Activated naive CD8-positive, alpha-beta T cell treated with anti-CD3 and anti-CD28 coated beads, Interleukin-2, amount 50 U/mL, for 16 hours (primary cell): ENCODE measurements around the gene PRKN.

Source experiments
- DNase-seq: peaks from one replicate; pipeline ENCODE4 v3.0.0-alpha.2; 2020; ENCODE audit warnings: low read depth, low spot score

Gene PRKN

GRCh38 chr6:161458201-161458951 is 1269.2 kb downstream of the PRKN start:
- no peak for DNase-seq

DNA sequence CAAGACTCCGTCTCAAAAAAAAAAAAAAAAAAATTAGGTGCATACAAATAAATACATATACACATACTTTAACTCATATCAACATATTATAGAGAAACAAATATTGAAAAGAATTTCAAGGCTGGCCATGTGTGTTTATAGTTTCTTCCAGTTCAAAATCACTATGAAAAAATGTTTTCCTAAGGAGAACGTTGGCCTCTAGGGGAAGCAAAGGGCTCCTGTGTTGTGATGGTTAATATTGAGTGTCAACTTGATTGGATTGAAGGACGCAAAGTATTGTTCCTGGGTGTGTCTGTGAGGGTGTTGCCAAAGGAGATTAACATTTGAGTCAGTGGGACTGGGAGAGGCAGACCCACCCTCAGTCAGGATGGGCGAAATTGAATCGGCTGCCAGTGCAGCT is 1271.7 kb downstream of the PRKN start:
- no peak for DNase-seq

- DNase-seq = no peak
These were observed 1274.0 kb downstream of the PRKN start for GRCh38 chr6:161453558-161453957.

- DNase-seq = no peak
These were observed 1275.3 kb downstream of the PRKN start for GRCh38 chr6:161452241-161452640.

DNA sequence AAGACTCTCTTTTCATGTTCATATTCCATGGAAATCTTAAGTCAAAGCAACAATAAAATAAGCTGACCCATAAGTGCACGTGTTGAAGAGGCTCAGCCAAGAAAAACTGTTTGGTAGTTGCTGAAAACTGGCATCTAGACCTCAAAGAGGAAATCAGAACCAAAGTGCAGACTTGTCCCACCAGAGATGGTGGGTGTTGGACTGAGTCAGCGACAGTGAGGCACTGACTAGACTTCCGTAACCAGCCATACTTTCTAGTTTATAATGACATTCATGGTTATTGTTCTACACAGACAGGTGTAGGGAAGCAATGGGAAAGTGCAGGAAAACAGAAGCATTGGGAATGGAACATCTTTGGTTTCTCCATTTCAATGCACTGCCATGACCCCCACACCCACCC is 1278.0 kb downstream of the PRKN start:
- no peak for DNase-seq

GRCh38 chr6:161446949-161447348 is 1280.6 kb downstream of the PRKN start:
- no peak for DNase-seq

DNA sequence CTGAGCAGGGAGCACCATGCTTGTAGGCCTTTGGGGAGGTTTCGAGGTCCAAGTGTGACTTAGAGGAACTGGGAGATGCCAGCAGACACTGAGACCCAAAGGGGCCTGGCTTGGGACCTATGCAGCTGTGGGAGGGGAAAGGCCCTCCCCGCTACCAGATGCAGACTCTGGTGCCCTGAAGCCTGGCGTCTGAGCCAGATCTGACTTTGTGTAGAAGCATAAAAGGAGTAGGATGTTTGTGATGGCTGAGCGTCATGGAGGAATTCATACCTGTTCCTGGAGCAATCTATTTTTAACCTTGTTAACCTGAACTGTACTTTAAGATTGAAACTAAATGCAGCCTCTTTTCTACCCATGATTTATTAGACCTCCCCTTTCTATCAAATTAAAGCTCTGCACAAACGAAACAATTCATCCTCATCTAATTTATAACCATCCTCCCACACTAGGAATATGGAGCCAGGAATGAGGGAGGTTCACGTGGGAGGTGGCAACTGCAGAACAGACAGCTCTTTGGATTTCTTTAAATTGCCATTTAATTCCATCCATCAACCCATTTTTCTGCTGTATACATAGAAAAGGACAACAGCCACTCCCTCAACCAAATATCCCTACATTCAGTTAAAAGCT is 1281.2 kb downstream of the PRKN start:
- DNase-seq = no peak

GRCh38 chr6:161445021-161445799 is 1282.4 kb downstream of the PRKN start:
- DNase-seq = no peak

DNA sequence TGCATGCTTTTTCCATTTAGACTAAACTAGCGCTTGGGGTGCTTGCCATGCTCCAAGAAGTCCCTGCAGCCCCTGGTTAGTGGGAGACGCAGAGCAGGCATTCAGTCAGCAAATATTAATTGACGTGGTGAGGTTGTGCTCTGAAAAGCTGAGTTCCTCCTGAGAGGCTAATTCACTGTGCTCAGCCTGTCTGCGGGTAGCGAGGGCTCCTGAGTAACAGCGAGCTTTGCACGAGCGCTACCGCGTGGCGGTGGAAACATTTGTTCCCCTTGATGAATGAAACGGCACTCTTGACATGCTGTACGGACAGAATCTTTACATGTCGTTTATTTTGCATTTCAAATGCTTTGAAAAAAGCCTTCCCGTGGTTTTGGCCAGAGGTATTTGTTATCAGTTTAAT is 1283.1 kb downstream of the PRKN start:
- DNase-seq = no peak

- DNase-seq = no peak
These were observed 1283.7 kb downstream of the PRKN start for GRCh38 chr6:161443848-161444247.

DNA sequence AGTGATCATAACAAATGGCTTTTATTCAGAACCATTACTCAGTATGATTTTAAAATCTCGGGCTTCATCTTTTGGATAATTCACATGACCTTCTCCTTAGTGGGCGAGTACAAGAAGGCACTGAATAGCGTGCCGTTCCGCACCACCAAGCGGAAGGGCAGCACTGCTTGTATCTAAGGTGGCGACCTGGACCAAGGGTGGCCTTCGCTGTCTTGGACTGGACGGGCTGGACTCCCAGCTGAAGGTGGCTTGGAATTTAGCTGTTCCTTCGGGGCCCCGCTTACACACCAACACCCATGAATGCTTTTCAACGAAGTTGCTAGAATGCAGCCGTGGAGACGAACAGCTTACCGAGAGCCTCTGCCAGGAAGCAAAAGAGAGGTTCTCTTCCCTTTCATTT is 1285.1 kb downstream of the PRKN start:
- DNase-seq = no peak

DNA sequence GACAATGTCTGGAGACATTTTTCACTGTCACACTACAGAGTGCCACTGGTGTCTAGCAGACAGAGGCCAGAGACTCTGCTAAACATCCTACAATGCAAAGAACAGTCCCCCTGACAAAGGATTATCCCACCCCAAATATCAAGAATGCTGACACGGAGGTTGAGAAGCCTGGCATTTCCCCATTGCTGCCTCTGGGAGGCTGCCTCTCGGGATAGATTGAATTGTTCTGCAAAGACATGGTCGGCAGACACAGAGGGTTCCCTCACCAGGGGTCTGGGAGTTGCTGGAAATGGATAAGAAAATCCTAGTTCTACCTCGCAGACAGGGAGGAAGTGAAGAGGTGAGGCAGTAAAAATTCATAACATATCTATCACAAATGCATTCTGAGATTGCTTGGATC is 1287.3 kb downstream of the PRKN start:
- no peak for DNase-seq

- DNase-seq = no peak
These were observed 1288.5 kb downstream of the PRKN start for GRCh38 chr6:161439093-161439492.

DNA sequence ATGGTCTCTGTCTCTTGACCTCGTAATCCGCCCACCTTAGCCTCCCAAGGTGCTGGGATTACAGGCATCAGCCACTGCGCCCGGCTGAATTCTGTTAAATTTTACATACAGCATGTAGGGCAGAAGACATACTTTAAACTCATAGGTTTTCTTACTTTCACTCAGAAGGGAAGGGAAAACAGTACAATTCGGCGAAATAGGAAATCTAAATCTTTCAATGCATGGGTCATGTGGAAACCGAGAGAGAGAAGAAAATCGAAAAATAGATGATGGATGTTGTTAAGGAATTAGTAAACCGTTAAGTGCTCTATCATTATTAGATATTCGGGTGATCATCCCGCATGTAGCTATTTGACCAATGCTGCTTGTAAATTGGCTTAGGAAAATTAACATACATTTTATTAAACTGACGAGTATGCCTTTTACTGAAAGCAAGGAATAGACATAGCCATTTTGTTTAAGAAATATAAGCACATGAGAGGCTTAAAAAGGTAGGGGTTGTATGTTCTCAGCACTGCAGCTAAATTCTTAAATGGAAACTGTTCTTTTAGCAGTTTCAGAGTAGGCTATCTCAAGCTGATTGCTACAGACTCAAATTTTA is 1289.0 kb downstream of the PRKN start:
- no peak for DNase-seq

DNA sequence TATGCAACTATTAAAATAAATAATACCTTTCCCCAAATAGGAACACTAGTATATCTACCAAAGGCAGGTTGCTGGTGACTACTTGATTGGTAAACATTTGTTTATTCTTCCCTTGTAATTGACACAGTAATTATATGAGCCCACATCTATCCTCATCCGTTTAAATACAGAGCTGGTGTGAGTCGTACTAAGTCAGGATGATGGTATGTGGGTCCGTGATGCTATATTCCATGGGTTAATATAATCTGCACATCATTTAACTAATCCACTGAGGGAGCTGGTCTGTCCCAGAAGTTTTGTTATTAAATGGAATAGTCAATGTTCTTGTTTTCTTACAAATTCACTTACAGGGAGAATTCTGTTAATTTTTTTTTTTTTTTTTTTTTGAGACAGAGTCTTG is 1289.7 kb downstream of the PRKN start:
- DNase-seq = no peak

- no peak for DNase-seq
These were observed 1291.3 kb downstream of the PRKN start for GRCh38 chr6:161436106-161436876.

GRCh38 chr6:161435748-161436070 is 1291.9 kb downstream of the PRKN start:
- DNase-seq = no peak

GRCh38 chr6:161434921-161435747 is 1292.4 kb downstream of the PRKN start:
- DNase-seq = no peak

DNA sequence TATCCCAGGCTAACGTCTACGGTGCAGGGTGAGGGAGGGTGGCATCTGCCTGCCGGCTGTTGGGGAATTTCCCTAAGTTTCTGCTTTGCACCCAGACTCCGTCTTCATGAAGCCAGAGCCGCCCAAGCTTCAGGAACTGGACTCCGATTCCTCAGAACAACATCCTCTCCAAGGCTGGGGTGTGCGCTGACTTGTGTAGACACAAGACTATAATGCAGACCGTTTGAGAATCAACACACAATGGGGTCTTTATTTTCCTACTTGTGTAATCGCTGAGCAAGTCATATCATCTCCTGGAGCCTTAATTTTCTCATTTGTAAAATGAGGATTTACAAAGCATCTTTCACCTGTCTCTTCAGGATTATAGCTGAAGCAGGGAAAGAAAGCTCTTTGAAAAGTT is 1293.2 kb downstream of the PRKN start:
- no peak for DNase-seq

DNA sequence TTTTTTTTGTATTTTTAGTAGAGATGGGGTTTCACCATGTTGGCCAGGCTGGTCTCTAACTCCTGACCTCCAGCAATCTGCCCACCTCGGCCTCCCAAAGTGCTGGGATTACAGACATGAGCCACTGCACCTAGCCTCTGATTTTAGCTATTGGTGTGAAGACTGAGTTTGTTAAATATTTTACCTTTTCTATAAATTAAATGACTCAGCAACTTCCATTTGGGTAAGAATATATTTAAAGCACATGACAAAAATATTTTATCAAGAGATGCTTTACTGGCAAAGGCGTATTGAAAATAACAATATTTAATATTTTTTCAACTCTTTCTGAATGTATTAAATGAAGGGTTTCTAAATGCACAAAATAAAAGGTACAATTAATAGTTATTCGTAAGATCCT is 1295.0 kb downstream of the PRKN start:
- DNase-seq = no peak
